ENCODE results near the gene BMX. TPM values are rescaled to one million over a fixed set of nuclear protein-coding genes. Genes with fewer than 3 reads are reported as not detected.

The BMX gene
- total and polyA plus RNA-seq, 10 of the 15 experiments (the other 5 are each of a cell fraction or from before 2014, with no cell fraction given) = not detected

GRCh38 chrX:15499976-15500375 is 631 bp upstream of the BMX start:
- H3K79me2 ChIP-seq (ENCODE audit: control insufficient read depth, insufficient read depth, low read length) = no peaks in the 10 kb centered on the region
- DNase-seq (ENCODE audit: low read depth, low spot score) (no peak), FAIRE-seq (no peak), ATAC-seq (no peak)
- H3K9me3 ChIP-seq (replicated peaks; ENCODE audit: control insufficient read depth, insufficient read depth, low read length) = no peaks in the 10 kb centered on the region
- intact Hi-C loops (cut with micrococcal nuclease; ENCODE audit: unreplicated experiment) = loop anchor here (2.0 to 10.0 kb wide), 3 partner anchors 151 to 1197 kb away; no protein-coding TSS in a partner anchor
- ChIA-PET POLR2A (no interaction called here), CTCF (interaction anchor here (0.6 to 3.9 kb wide), 7 partner anchors 10 to 1619 kb away, joined by 3 to 16 read pairs (median 6); no protein-coding TSS in a partner anchor), RAD21 (ENCODE audit: unreplicated experiment) (interaction anchor here (1.4 kb wide), 1 partner anchor 28 kb away, joined by 4 read pairs; no protein-coding TSS in a partner anchor), SMC1A (ENCODE audit: uncharacterized antibody, unreplicated experiment) (interaction anchor here (0.8 to 1.6 kb wide), 2 partner anchors 55 to 65 kb away, joined by 3 read pairs; no protein-coding TSS in a partner anchor)
- TF ChIP-seq SIX5 (IDR thresholded peaks at IDR 0.05; ENCODE audit: low read depth, low read length, severe bottlenecking) (no peak), IRF5 (IDR thresholded peaks at IDR 0.05; ENCODE audit: borderline replicate concordance) (no peak), DPF2 (IDR thresholded peaks at IDR 0.05) (no peak), NFIC (IDR thresholded peaks at IDR 0.05; ENCODE audit: low read depth, low read length) (no peak), PRDM15 (CRISPR knock-in tag; IDR thresholded peaks at IDR 0.05) (no peak), FOS (IDR thresholded peaks at IDR 0.05; ENCODE audit: borderline replicate concordance, extremely low read depth, insufficient read length) (no peak), ZNF687 (IDR thresholded peaks at IDR 0.05) (no peak), PBX3 (IDR thresholded peaks at IDR 0.05; ENCODE audit: insufficient replicate concordance, low read depth, low read length) (no peak), IRF4 (IDR thresholded peaks at IDR 0.05; ENCODE audit: low read depth, low read length) (no peak), TCF12 (IDR thresholded peaks at IDR 0.05; ENCODE audit: low read depth, low read length) (no peak), SMAD5 (IDR thresholded peaks at IDR 0.05; ENCODE audit: low read depth) (no peak), SP1 (IDR thresholded peaks at IDR 0.05; ENCODE audit: low read depth, low read length) (no peak), KLF5 (IDR thresholded peaks at IDR 0.05; ENCODE audit: partially characterized antibody) (no peak), KDM1A (IDR thresholded peaks at IDR 0.05; ENCODE audit: borderline replicate concordance) (no peak)
- H4K20me1 ChIP-seq (ENCODE audit: control insufficient read depth, insufficient read depth) = no peaks in the 10 kb centered on the region
- in situ Hi-C loops (cut with MboI) = no loop called here
- H3K27ac ChIP-seq (ENCODE audit: control insufficient read depth, insufficient read depth) = no peak overlapping the region
- no peaks in the 10 kb centered on the region for H3K4me1 ChIP-seq (ENCODE audit: control insufficient read depth, insufficient read depth, low read length)
- no peak overlapping the region for H3K4me2 ChIP-seq (ENCODE audit: control insufficient read depth, insufficient read depth)
- H2AFZ ChIP-seq (ENCODE audit: control insufficient read depth, low read depth, low read length) = no peak overlapping the region
- H3K36me3 ChIP-seq (ENCODE audit: control insufficient read depth in 2 of 2, insufficient read depth in 2 of 2, low read length in 1 of 2) = no peaks in the 10 kb centered on the region
- 30% methylated on average over 3 of the region's 3 CpGs for WGBS (ENCODE audit: insufficient coverage, insufficient replicate concordance, low lambda C conversion rate, missing lambda C conversion rate)
- no peak overlapping the region for H3K4me3 ChIP-seq
- BruUV-seq (replicated peaks) = no TSS peak
- no peaks in the 10 kb centered on the region for H3K27me3 ChIP-seq (replicated peaks in 1 of 2; ENCODE audit: control insufficient read depth in 2 of 2, insufficient read depth in 2 of 2, low read length in 1 of 2)
- no peak overlapping the region for H3K9ac ChIP-seq (ENCODE audit: control insufficient read depth, insufficient read depth, low read length)
